ENCODE data around the gene KMT2B.

KMT2B gene

DNA sequence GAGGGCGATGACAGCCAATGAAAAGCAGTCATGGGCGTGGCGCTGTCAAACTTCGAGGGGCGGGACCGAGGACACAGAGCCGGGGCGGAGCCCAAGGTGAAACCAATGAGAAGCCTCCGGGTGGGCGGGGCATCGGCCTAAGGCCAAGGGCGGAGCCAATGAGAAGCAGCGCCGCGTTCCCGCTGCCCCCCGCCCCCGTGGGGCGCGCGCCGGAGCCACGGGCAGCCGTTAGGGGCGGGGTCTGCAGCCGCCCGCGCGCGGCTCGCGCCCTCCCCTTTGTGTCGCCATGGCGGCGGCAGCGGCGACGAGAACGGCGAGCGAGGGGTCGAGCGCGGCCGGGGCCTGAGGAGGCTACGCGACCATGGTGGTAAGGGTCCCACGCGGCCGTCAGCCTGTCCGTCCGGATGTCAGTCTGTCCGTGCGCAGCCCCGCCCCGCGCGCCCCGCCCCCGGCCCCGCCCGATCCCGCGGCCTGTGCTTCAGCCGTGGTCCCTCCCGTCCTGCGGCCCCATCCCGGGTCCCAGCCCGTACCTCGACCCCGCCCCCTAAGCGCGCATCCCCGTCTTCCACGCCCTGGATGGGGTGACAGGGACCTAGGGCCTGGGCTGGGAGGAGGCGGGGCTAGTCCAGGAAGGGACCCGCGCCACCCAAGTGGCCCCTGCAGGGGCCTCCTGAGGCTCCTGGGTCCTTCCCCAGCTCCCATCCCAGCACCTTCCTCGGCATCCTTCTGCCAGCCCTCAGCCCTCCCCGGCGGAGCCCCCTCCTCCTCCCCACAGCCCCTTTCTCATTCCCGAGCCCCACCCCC lies 57.7 kb downstream of the KMT2B start, which contains the start of gene ARHGAP33 (continued):
- TF ChIP-seq, protein P1, sequence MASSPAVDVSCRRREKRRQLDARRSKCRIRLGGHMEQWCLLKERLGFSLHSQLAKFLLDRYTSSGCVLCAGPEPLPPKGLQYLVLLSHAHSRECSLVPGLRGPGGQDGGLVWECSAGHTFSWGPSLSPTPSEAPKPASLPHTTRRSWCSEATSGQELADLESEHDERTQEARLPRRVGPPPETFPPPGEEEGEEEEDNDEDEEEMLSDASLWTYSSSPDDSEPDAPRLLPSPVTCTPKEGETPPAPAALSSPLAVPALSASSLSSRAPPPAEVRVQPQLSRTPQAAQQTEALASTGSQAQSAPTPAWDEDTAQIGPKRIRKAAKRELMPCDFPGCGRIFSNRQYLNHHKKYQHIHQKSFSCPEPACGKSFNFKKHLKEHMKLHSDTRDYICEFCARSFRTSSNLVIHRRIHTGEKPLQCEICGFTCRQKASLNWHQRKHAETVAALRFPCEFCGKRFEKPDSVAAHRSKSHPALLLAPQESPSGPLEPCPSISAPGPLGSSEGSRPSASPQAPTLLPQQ (tag by site-specific recombination; IDR thresholded peaks at IDR 0.05) = 0 out of 2 replicates have a peak, but pooled peaks have one; percentile 18
- no peak for TF ChIP-seq GLI4 (tag by site-specific recombination; IDR thresholded peaks at IDR 0.05)
- TF ChIP-seq ZNF311 (tag by site-specific recombination; IDR thresholded peaks at IDR 0.05; ENCODE audit: borderline replicate concordance) = no peak
- no peak for TF ChIP-seq ZNF354C (tag by site-specific recombination; IDR thresholded peaks at IDR 0.05; ENCODE audit: borderline replicate concordance, low read depth)
- TF ChIP-seq, protein P2, sequence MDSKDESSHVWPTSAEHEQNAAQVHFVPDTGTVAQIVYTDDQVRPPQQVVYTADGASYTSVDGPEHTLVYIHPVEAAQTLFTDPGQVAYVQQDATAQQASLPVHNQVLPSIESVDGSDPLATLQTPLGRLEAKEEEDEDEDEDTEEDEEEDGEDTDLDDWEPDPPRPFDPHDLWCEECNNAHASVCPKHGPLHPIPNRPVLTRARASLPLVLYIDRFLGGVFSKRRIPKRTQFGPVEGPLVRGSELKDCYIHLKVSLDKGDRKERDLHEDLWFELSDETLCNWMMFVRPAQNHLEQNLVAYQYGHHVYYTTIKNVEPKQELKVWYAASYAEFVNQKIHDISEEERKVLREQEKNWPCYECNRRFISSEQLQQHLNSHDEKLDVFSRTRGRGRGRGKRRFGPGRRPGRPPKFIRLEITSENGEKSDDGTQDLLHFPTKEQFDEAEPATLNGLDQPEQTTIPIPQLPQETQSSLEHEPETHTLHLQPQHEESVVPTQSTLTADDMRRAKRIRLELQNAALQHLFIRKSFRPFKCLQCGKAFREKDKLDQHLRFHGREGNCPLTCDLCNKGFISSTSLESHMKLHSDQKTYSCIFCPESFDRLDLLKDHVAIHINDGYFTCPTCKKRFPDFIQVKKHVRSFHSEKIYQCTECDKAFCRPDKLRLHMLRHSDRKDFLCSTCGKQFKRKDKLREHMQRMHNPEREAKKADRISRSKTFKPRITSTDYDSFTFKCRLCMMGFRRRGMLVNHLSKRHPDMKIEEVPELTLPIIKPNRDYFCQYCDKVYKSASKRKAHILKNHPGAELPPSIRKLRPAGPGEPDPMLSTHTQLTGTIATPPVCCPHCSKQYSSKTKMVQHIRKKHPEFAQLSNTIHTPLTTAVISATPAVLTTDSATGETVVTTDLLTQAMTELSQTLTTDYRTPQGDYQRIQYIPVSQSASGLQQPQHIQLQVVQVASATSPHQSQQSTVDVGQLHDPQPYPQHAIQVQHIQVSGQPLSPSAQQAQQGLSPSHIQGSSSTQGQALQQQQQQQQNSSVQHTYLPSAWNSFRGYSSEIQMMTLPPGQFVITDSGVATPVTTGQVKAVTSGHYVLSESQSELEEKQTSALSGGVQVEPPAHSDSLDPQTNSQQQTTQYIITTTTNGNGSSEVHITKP (tag by site-specific recombination; IDR thresholded peaks at IDR 0.05) = peak; percentile 76
- TF ChIP-seq OSR2 (tag by site-specific recombination; IDR thresholded peaks at IDR 0.05) = no peak
- TF ChIP-seq ZNF530 (tag by site-specific recombination; IDR thresholded peaks at IDR 0.05; ENCODE audit: low read depth) = no peak
- TF ChIP-seq, protein P3, sequence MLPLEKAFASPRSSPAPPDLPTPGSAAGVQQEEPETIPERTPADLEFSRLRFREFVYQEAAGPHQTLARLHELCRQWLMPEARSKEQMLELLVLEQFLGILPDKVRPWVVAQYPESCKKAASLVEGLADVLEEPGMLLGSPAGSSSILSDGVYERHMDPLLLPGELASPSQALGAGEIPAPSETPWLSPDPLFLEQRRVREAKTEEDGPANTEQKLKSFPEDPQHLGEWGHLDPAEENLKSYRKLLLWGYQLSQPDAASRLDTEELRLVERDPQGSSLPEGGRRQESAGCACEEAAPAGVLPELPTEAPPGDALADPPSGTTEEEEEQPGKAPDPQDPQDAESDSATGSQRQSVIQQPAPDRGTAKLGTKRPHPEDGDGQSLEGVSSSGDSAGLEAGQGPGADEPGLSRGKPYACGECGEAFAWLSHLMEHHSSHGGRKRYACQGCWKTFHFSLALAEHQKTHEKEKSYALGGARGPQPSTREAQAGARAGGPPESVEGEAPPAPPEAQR (tag by site-specific recombination; IDR thresholded peaks at IDR 0.05) = no peak
- no peak for TF ChIP-seq ZFP69B (tag by site-specific recombination; IDR thresholded peaks at IDR 0.05)
- TF ChIP-seq ZNF341 (tag by site-specific recombination; IDR thresholded peaks at IDR 0.05; ENCODE audit: low read depth) = no peak
- no peak for TF ChIP-seq ZNF555 (tag by site-specific recombination; conservative IDR thresholded peaks at IDR 0.05)
- TF ChIP-seq ZFP37 (tag by site-specific recombination; IDR thresholded peaks at IDR 0.05) = no peak
- TF ChIP-seq, protein P4, sequence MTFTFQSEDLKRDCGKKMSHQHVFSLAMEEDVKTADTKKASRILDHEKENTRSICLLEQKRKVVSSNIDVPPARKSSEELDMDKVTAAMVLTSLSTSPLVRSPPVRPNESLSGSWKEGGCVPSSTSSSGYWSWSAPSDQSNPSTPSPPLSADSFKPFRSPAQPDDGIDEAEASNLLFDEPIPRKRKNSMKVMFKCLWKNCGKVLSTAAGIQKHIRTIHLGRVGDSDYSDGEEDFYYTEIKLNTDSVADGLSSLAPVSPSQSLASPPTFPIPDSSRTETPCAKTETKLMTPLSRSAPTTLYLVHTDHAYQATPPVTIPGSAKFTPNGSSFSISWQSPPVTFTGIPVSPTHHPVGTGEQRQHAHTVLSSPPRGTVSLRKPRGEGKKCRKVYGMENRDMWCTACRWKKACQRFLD (tag by site-specific recombination; IDR thresholded peaks at IDR 0.05) = 0 out of 2 replicates have a peak, but pooled peaks have one; percentile 11
- no peak for TF ChIP-seq KLF16 (tag by site-specific recombination; IDR thresholded peaks at IDR 0.05)
- TF ChIP-seq ZNF623 (tag by site-specific recombination; IDR thresholded peaks at IDR 0.05) = no peak
- no peak for TF ChIP-seq ZNF394 (tag by site-specific recombination; IDR thresholded peaks at IDR 0.05; ENCODE audit: borderline replicate concordance)
- no peak; the same call in 1 of the 2 replicates for TF ChIP-seq ZFHX2 (tag by site-specific recombination; conservative IDR thresholded peaks at IDR 0.05)
- TF ChIP-seq, protein P5, sequence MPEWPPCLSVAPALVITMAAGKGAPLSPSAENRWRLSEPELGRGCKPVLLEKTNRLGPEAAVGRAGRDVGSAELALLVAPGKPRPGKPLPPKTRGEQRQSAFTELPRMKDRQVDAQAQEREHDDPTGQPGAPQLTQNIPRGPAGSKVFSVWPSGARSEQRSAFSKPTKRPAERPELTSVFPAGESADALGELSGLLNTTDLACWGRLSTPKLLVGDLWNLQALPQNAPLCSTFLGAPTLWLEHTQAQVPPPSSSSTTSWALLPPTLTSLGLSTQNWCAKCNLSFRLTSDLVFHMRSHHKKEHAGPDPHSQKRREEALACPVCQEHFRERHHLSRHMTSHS (tag by site-specific recombination; IDR thresholded peaks at IDR 0.05) = no peak
- no peak for TF ChIP-seq ZNF248 (tag by site-specific recombination; IDR thresholded peaks at IDR 0.05)
- TF ChIP-seq TCF7L2 (IDR thresholded peaks at IDR 0.05; ENCODE audit: borderline replicate concordance, low read depth, low read length) = no peak
- TF ChIP-seq ZNF19 (tag by site-specific recombination; IDR thresholded peaks at IDR 0.05; ENCODE audit: low read depth) = no peak
- TF ChIP-seq ZNF830 (tag by site-specific recombination; IDR thresholded peaks at IDR 0.05; ENCODE audit: low read depth) = no peak
- TF ChIP-seq ZNF585B (tag by site-specific recombination; IDR thresholded peaks at IDR 0.05) = no peak
- TF ChIP-seq ZNF558 (tag by site-specific recombination; IDR thresholded peaks at IDR 0.05) = no peak
- TF ChIP-seq ZNF24 (tag by site-specific recombination; IDR thresholded peaks at IDR 0.05) = no peak
- no peak for TF ChIP-seq SP7 (tag by site-specific recombination; IDR thresholded peaks at IDR 0.05)
- TF ChIP-seq, protein P6, sequence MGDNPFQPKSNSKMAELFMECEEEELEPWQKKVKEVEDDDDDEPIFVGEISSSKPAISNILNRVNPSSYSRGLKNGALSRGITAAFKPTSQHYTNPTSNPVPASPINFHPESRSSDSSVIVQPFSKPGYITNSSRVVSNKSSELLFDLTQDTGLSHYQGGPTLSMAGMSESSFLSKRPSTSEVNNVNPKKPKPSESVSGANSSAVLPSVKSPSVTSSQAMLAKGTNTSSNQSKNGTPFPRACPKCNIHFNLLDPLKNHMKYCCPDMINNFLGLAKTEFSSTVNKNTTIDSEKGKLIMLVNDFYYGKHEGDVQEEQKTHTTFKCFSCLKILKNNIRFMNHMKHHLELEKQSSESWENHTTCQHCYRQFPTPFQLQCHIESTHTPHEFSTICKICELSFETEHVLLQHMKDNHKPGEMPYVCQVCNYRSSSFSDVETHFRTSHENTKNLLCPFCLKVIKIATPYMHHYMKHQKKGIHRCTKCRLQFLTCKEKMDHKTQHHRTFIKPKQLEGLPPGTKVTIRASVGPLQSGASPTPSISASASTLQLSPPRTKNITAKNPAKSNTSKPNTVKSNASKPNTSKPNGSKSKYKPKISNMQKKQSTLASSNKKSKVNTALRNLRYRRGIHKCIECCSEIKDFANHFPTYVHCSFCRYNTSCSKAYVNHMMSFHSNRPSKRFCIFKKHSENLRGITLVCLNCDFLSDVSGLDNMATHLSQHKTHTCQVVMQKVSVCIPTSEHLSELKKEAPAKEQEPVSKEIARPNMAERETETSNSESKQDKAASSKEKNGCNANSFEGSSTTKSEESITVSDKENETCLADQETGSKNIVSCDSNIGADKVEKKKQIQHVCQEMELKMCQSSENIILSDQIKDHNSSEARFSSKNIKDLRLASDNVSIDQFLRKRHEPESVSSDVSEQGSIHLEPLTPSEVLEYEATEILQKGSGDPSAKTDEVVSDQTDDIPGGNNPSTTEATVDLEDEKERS (tag by site-specific recombination; IDR thresholded peaks at IDR 0.05) = no peak
